Skeletal muscle tissue (tissue), 4 donors: Measurements from ENCODE around the gene LHPP. TPM values are rescaled to one million over a fixed set of nuclear protein-coding genes. Genes with fewer than 3 reads are reported as not detected.
A peak's percentile ranks its signal among the peaks of the same experiment; 100 is the strongest.

Source experiments
- H3K27ac ChIP-seq: one replicate; pipeline ENCODE4 v1.7.0; 2013; ENCODE audit warnings: mild to moderate bottlenecking, low read depth, low read length, inconsistent platforms
- H3K27me3 ChIP-seq, 3 donors: one replicate each; pipeline ENCODE4 v1.7.0; 2013; ENCODE audit warnings: low read length in 3 of 3; ENCODE audit not compliant: control insufficient read depth in 3 of 3, insufficient read depth in 3 of 3
- H3K36me3 ChIP-seq, 3 donors: one replicate each; pipeline ENCODE4 v1.7.0; 2013; ENCODE audit warnings: low read length in 3 of 3; ENCODE audit not compliant: control insufficient read depth in 3 of 3, insufficient read depth in 3 of 3
- H3K4me1 ChIP-seq, 3 donors: one replicate each; pipeline ENCODE4 v1.7.0; 2013; ENCODE audit warnings: low read length in 3 of 3, mild to moderate bottlenecking in 3 of 3; ENCODE audit not compliant: control insufficient read depth in 3 of 3, insufficient read depth in 3 of 3
- H3K4me3 ChIP-seq, 3 donors: one replicate each; pipeline ENCODE4 v1.7.0; 2013; ENCODE audit warnings: low read length in 3 of 3
- H3K9ac ChIP-seq, 3 donors: one replicate each; pipeline ENCODE4 v1.7.0; 2013; ENCODE audit warnings: low read length in 3 of 3, mild to moderate bottlenecking in 3 of 3, moderate library complexity in 2 of 3, low read depth in 1 of 3
- H3K9me3 ChIP-seq, 3 donors: one replicate each; pipeline ENCODE4 v1.7.0; 2013; ENCODE audit warnings: low read length in 3 of 3; ENCODE audit not compliant: control insufficient read depth in 3 of 3
- total RNA-seq: library from RNA; depleted of rRNA; stranded (reverse); fragments of >200 nt; gene quantifications from one replicate; pipeline ENCODE4 v1.2.3, GENCODE V29; 2014
- donor health status: Osteomylitis.

The LHPP gene
- total RNA-seq, 1 donor from 2014 or later = 4.2 TPM

GRCh38 chr10:124656113-124656490 is 194.5 kb downstream of the LHPP start:
- Histone ChIP-seq H3K27ac (no peak overlapping the region), H3K4me1 (peaks cover 45 to 82% (median 49%) of the 10 kb centered on the region in 3 donors), H3K9me3 (no peaks in the 10 kb centered on the region)

GRCh38 chr10:124656541-124656940 is 194.9 kb downstream of the LHPP start:
- H3K9ac ChIP-seq = no peak overlapping the region
- H3K9me3 ChIP-seq = no peaks in the 10 kb centered on the region
- peaks cover 47 to 82% (median 50%) of the 10 kb centered on the region in 3 donors for H3K4me1 ChIP-seq
- no peak overlapping the region for H3K4me3 ChIP-seq
- no peak overlapping the region for H3K27ac ChIP-seq
- no peaks in the 10 kb centered on the region for H3K36me3 ChIP-seq
- H3K27me3 ChIP-seq = no peaks in the 10 kb centered on the region

More at GRCh38 chr10:124656113-124656490, 194.5 kb downstream of the LHPP start:
- Histone ChIP-seq H3K27me3 (no peaks in the 10 kb centered on the region), H3K4me3 (no peak overlapping the region), H3K36me3 (no peaks in the 10 kb centered on the region), H3K9ac (no peak overlapping the region)

GRCh38 chr10:124657806-124658205 is 196.2 kb downstream of the LHPP start:
- H3K4me1 ChIP-seq = peaks cover 48 to 78% (median 50%) of the 10 kb centered on the region in 3 donors
- no peak overlapping the region for H3K9ac ChIP-seq

GRCh38 chr10:124658591-124659242 is 197.1 kb downstream of the LHPP start:
- H3K9ac ChIP-seq = peak overlapping the region in 1 of 3 donors; percentile 33

More at GRCh38 chr10:124657806-124658205, 196.2 kb downstream of the LHPP start:
- no peaks in the 10 kb centered on the region for H3K36me3 ChIP-seq
- H3K4me3 ChIP-seq = no peak overlapping the region
- H3K27ac ChIP-seq = peak overlapping the region; percentile 64
- no peaks in the 10 kb centered on the region for H3K27me3 ChIP-seq
- no peaks in the 10 kb centered on the region for H3K9me3 ChIP-seq

GRCh38 chr10:124659380-124659779 is 197.8 kb downstream of the LHPP start:
- Histone ChIP-seq H3K27ac (no peak overlapping the region), H3K9me3 (no peaks in the 10 kb centered on the region), H3K27me3 (no peaks in the 10 kb centered on the region), H3K4me3 (no peak overlapping the region), H3K36me3 (peaks cover 0 to 2% (median 0%) of the 10 kb centered on the region in 3 donors), H3K4me1 (peaks cover 35 to 78% (median 46%) of the 10 kb centered on the region in 3 donors), H3K9ac (no peak overlapping the region)

More at GRCh38 chr10:124658591-124659242, 197.1 kb downstream of the LHPP start:
- Histone ChIP-seq H3K4me1 (peaks cover 40 to 78% (median 46%) of the 10 kb centered on the region in 3 donors), H3K4me3 (no peak overlapping the region), H3K36me3 (peaks cover 0 to 2% (median 0%) of the 10 kb centered on the region in 3 donors), H3K27me3 (no peaks in the 10 kb centered on the region), H3K9me3 (no peaks in the 10 kb centered on the region), H3K27ac (peak overlapping the region; percentile 64)

- no peaks in the 10 kb centered on the region for H3K27me3 ChIP-seq
- peak overlapping the region; percentile 51 for H3K27ac ChIP-seq
- no peaks in the 10 kb centered on the region for H3K9me3 ChIP-seq
- H3K4me3 ChIP-seq = no peak overlapping the region
- no peak overlapping the region for H3K9ac ChIP-seq
- H3K4me1 ChIP-seq = peaks cover 32 to 73% (median 37%) of the 10 kb centered on the region in 3 donors
- peaks cover 0 to 2% (median 0%) of the 10 kb centered on the region in 3 donors for H3K36me3 ChIP-seq
These were observed 198.9 kb downstream of the LHPP start for GRCh38 chr10:124660404-124661125.

- H3K4me1 ChIP-seq = peaks cover 38 to 74% (median 47%) of the 10 kb centered on the region in 3 donors
- no peak overlapping the region for H3K9ac ChIP-seq
These were observed 200.1 kb downstream of the LHPP start for GRCh38 chr10:124661660-124662180.

GRCh38 chr10:124663228-124663627 is 201.6 kb downstream of the LHPP start:
- Histone ChIP-seq H3K4me1 (peaks cover 47 to 81% (median 50%) of the 10 kb centered on the region in 3 donors), H3K4me3 (no peak overlapping the region), H3K27ac (no peak overlapping the region), H3K9me3 (no peaks in the 10 kb centered on the region), H3K36me3 (peaks cover 0 to 4% (median 2%) of the 10 kb centered on the region in 3 donors), H3K27me3 (no peaks in the 10 kb centered on the region), H3K9ac (no peak overlapping the region)

More at GRCh38 chr10:124661660-124662180, 200.1 kb downstream of the LHPP start:
- H3K36me3 ChIP-seq = peaks cover 0 to 4% (median 2%) of the 10 kb centered on the region in 3 donors
- H3K27me3 ChIP-seq = no peaks in the 10 kb centered on the region
- peak overlapping the region; percentile 51 for H3K27ac ChIP-seq
- H3K9me3 ChIP-seq = no peaks in the 10 kb centered on the region
- no peak overlapping the region for H3K4me3 ChIP-seq
